GM18499 (cell line): Measurements from ENCODE around the gene JMY.

ENCODE experiments used
- ATAC-seq: cut with Tn5 transposase; IDR thresholded peaks from one replicate; pipeline ENCODE4 v1.9.1; 2021; ENCODE audit warnings: moderate number of reproducible peaks; ENCODE audit not compliant: insufficient read depth, unreplicated experiment

The JMY gene

GRCh38 chr5:79285833-79286232 is 49.9 kb downstream of the JMY start:
- no peak for ATAC-seq

- ATAC-seq: no peak
Observed at GRCh38 chr5:79287380-79287779, 51.4 kb downstream of the JMY start.

- no peak for ATAC-seq
Observed at GRCh38 chr5:79287907-79288306, 52.0 kb downstream of the JMY start.

- no peak for ATAC-seq
Observed at GRCh38 chr5:79295029-79295428, 59.1 kb downstream of the JMY start.

- ATAC-seq: no peak
Observed at GRCh38 chr5:79297661-79298060, 61.7 kb downstream of the JMY start.

- ATAC-seq: no peak
Observed at GRCh38 chr5:79301046-79301712, 65.2 kb downstream of the JMY start.

- ATAC-seq: no peak
Observed at GRCh38 chr5:79302454-79302853, 66.5 kb downstream of the JMY start.

- no peak for ATAC-seq
Observed at GRCh38 chr5:79305706-79306105, 69.8 kb downstream of the JMY start.

- no peak for ATAC-seq
Observed at GRCh38 chr5:79318935-79319614, 83.1 kb downstream of the JMY start.

GRCh38 chr5:79329453-79329852 is 93.5 kb downstream of the JMY start:
- ATAC-seq: no peak

GRCh38 chr5:79330071-79330470 is 94.1 kb downstream of the JMY start:
- ATAC-seq: no peak

- no peak for ATAC-seq
Observed at GRCh38 chr5:79333852-79334557, 98.1 kb downstream of the JMY start.

GRCh38 chr5:79346420-79346824 is 110.5 kb downstream of the JMY start:
- ATAC-seq: no peak

- no peak for ATAC-seq
Observed at GRCh38 chr5:79349047-79349446, 113.1 kb downstream of the JMY start.

GRCh38 chr5:79349881-79350280 is 114.0 kb downstream of the JMY start:
- ATAC-seq: no peak

GRCh38 chr5:79357398-79357797 is 121.5 kb downstream of the JMY start:
- no peak for ATAC-seq
